GM23248 (cell line): ENCODE measurements around the gene CLDN4.

Source experiments
- EZH2 ChIP-seq: fragments of 200-600 bp; sonication (generic); IDR thresholded peaks from 2 replicates; pipeline ENCODE4 v1.6.1; 2018; ENCODE audit warnings: antibody characterized with exemption, mild to moderate bottlenecking; ENCODE audit not compliant: insufficient read depth, poor library complexity, severe bottlenecking
- EZH2phosphoT487 ChIP-seq: fragments of 200-600 bp; sonication (generic); IDR thresholded peaks from 2 replicates; pipeline ENCODE4 v1.6.1; 2018; ENCODE audit warnings: antibody characterized with exemption, moderate library complexity, mild to moderate bottlenecking, low read depth; ENCODE audit not compliant: insufficient read depth

DNA sequence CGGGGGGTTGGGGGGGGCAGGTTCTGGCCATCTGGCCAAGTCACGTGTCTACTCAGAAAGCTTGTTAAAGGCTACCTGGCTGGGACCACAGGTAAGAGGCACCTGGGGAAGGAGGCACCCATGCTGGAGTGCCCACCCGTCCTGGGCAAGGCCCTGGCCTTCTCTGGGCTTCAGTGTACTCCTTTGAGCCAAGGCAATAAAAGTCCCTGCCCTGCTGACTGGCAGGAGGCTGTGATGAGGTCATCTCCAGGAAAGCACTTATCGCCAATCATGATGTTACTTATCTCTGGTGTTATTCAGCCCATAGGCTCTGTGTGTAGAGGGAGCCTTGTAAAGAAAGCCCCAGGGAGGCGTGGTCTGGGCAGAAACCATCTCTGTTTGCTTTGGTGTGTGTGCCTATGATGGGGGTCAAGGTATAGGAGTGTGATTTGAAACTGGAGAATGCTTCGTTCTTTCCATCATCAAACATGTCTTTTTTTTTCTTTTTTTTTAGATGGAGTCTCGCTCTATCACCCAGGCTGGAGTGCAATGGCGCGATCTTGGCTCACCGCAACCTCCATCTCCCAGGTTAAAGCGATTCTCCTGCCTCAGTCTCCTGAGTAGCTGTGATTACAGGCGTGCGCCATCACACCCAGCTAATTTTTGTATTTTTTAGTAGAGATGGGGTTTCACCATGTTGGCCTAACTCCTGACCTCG lies 2.5 kb upstream of the CLDN4 start:
- no peak for TF ChIP-seq EZH2
- no peak for TF ChIP-seq EZH2phosphoT487
